NT2/D1 (cell line): ENCODE results near the gene ARHGAP22.

ENCODE experiments used
- YY1 ChIP-seq: IDR thresholded peaks from 2 replicates; pipeline ENCODE4 v1.6.1; 2011; ENCODE audit not compliant: insufficient read length, insufficient read depth
- ZNF274 ChIP-seq: IDR thresholded peaks from 2 replicates; pipeline ENCODE4 v1.6.1; 2011; ENCODE audit warnings: mild to moderate bottlenecking, low read depth, low read length

- TF ChIP-seq YY1 (no peak), ZNF274 (no peak)
Measured at GRCh38 chr10:48507933-48508790, 96.7 kb downstream of the ARHGAP22 start.
